H9 (cell line): Measurements from ENCODE around the gene ZNF524. TPM values are rescaled to one million over a fixed set of nuclear protein-coding genes. Genes with fewer than 3 reads are reported as not detected.

Source experiments
- DNase-seq: peaks from one replicate; pipeline ENCODE4 v3.0.0-alpha.2; 2017
- H2AFZ ChIP-seq: one replicate; pipeline ENCODE4 v1.6.1; 2013; ENCODE audit warnings: mild to moderate bottlenecking, low read length, control low read depth, moderate library complexity
- H2AK5ac ChIP-seq: 2 replicates; pipeline ENCODE4 v1.6.1; 2013; ENCODE audit warnings: low read length, control low read depth, mixed read lengths; ENCODE audit not compliant: insufficient read length
- H2BK120ac ChIP-seq: one replicate; pipeline ENCODE4 v1.6.1; 2013; ENCODE audit warnings: low read depth, mild to moderate bottlenecking, low read length, control low read depth, inconsistent platforms; ENCODE audit not compliant: poor library complexity, severe bottlenecking
- H2BK12ac ChIP-seq: 2 replicates; pipeline ENCODE4 v1.6.1; 2013; ENCODE audit warnings: low read length, control low read depth, mixed read lengths, low read depth; ENCODE audit not compliant: insufficient read length
- H2BK15ac ChIP-seq: 2 replicates; pipeline ENCODE4 v1.6.1; 2013; ENCODE audit warnings: low read depth, low read length, control low read depth
- H2BK20ac ChIP-seq: one replicate; pipeline ENCODE4 v1.6.1; 2013; ENCODE audit warnings: low read depth, mild to moderate bottlenecking, low read length, control low read depth, inconsistent platforms; ENCODE audit not compliant: poor library complexity, severe bottlenecking
- H2BK5ac ChIP-seq: 2 replicates; pipeline ENCODE4 v1.6.1; 2013; ENCODE audit warnings: low read length, control low read depth, mixed read lengths; ENCODE audit not compliant: insufficient read length
- H3K14ac ChIP-seq: 2 replicates; pipeline ENCODE4 v1.6.1; 2013; ENCODE audit warnings: low read length, control low read depth; ENCODE audit not compliant: insufficient read depth
- H3K18ac ChIP-seq: 2 replicates; pipeline ENCODE4 v1.6.1; 2013; ENCODE audit warnings: low read depth, mild to moderate bottlenecking, mixed read lengths, low read length, control low read depth; ENCODE audit not compliant: insufficient read length
- H3K23ac ChIP-seq: 2 replicates; pipeline ENCODE4 v1.6.1; 2013; ENCODE audit warnings: low read length, control low read depth, mixed read lengths, low read depth; ENCODE audit not compliant: insufficient read length
- H3K23me2 ChIP-seq: 2 replicates; pipeline ENCODE4 v1.6.1; 2013; ENCODE audit warnings: low read depth, mild to moderate bottlenecking, mixed read lengths, low read length, control low read depth; ENCODE audit not compliant: insufficient read length, poor library complexity, severe bottlenecking
- H3K27ac ChIP-seq: 2 replicates; pipeline ENCODE4 v1.5.1; 2013; ENCODE audit warnings: low read length, control low read depth, mixed read lengths, low read depth; ENCODE audit not compliant: insufficient read length
- H3K27me3 ChIP-seq: 2 replicates; pipeline ENCODE4 v1.6.1; 2013; ENCODE audit warnings: low read length, control low read depth, inconsistent platforms; ENCODE audit not compliant: insufficient read depth
- H3K4ac ChIP-seq: 2 replicates; pipeline ENCODE4 v1.6.1; 2013; ENCODE audit warnings: low read depth, mild to moderate bottlenecking, control low read depth, inconsistent platforms, low read length, moderate library complexity
- H3K4me1 ChIP-seq: 2 replicates; pipeline ENCODE4 v1.6.1; 2013; ENCODE audit warnings: low read length, control low read depth, inconsistent platforms; ENCODE audit not compliant: insufficient read depth
- H3K4me2 ChIP-seq: 2 replicates; pipeline ENCODE4 v1.6.1; 2013; ENCODE audit warnings: low read length, control low read depth, mixed read lengths; ENCODE audit not compliant: insufficient read length, insufficient read depth
- H3K56ac ChIP-seq: 2 replicates; pipeline ENCODE4 v1.6.1; 2013; ENCODE audit warnings: low read depth, mild to moderate bottlenecking, mixed read lengths, low read length, control low read depth; ENCODE audit not compliant: insufficient read length
- H3K79me1 ChIP-seq: 2 replicates; pipeline ENCODE4 v1.6.1; 2013; ENCODE audit warnings: low read depth, mild to moderate bottlenecking, moderate library complexity, low read length, control low read depth, inconsistent platforms; ENCODE audit not compliant: insufficient read depth, poor library complexity, severe bottlenecking
- H3K79me2 ChIP-seq: 2 replicates; pipeline ENCODE4 v1.6.1; 2013; ENCODE audit warnings: low read length, control low read depth, inconsistent platforms; ENCODE audit not compliant: insufficient read depth
- H3K9ac ChIP-seq: 2 replicates; pipeline ENCODE4 v1.6.1; 2013; ENCODE audit warnings: low read length, control low read depth, mixed read lengths; ENCODE audit not compliant: insufficient read length; ENCODE audit errors: extremely low read depth
- H3K9me3 ChIP-seq: one replicate; pipeline ENCODE4 v1.6.1; 2013; ENCODE audit warnings: low read depth, low read length, inconsistent platforms; ENCODE audit not compliant: control insufficient read depth
- H3T11ph ChIP-seq: one replicate; pipeline ENCODE4 v1.6.1; 2013; ENCODE audit warnings: mild to moderate bottlenecking, low read length, control low read depth, inconsistent platforms
- H4K20me1 ChIP-seq: one replicate; pipeline ENCODE4 v1.6.1; 2013; ENCODE audit not compliant: control insufficient read depth, insufficient read length, insufficient read depth
- H4K5ac ChIP-seq: 2 replicates; pipeline ENCODE4 v1.6.1; 2013; ENCODE audit warnings: low read depth, mild to moderate bottlenecking, mixed read lengths, low read length, control low read depth; ENCODE audit not compliant: insufficient read length
- H4K8ac ChIP-seq: replicated peaks from 2 replicates; pipeline ENCODE4 v1.6.1; 2013; ENCODE audit warnings: low read length, control low read depth, mixed read lengths, low read depth; ENCODE audit not compliant: insufficient read length
- H4K91ac ChIP-seq: 2 replicates; pipeline ENCODE4 v1.6.1; 2013; ENCODE audit warnings: low read depth, mild to moderate bottlenecking, moderate library complexity, mixed read lengths, low read length, control low read depth; ENCODE audit not compliant: insufficient read length
- H3K27ac Mint-ChIP-seq, 3 experiments: 2 replicates in 2 of 3; 3 replicates in 1 of 3; pipeline ENCODE4 v1.8.0; 2020 to 2021; ENCODE audit warnings: mixed read lengths in 3 of 3, mild to moderate bottlenecking in 1 of 3, moderate library complexity in 1 of 3
- H3K27me3 Mint-ChIP-seq: 2 replicates; pipeline ENCODE4 v1.8.0; 2021; ENCODE audit warnings: low read depth, mild to moderate bottlenecking, moderate library complexity, mixed read lengths
- H3K36me3 Mint-ChIP-seq, 3 experiments: 2 replicates in 2 of 3; 3 replicates in 1 of 3; pipeline ENCODE4 v1.8.0; 2020 to 2021; ENCODE audit warnings: low read depth in 3 of 3, mixed read lengths in 3 of 3; ENCODE audit not compliant: insufficient read depth in 1 of 3
- H3K4me1 Mint-ChIP-seq, 2 experiments: 2 replicates each; pipeline ENCODE4 v1.8.0; 2020; ENCODE audit warnings: mixed read lengths in 2 of 2
- H3K4me3 Mint-ChIP-seq, 2 experiments: 2 replicates in 1 of 2; 3 replicates in 1 of 2; pipeline ENCODE4 v1.8.0; 2020 to 2021; ENCODE audit warnings: mild to moderate bottlenecking in 2 of 2, mixed read lengths in 2 of 2, moderate library complexity in 1 of 2
- H3K9me3 Mint-ChIP-seq, 2 experiments: 2 replicates in 1 of 2; 3 replicates in 1 of 2; pipeline ENCODE4 v1.8.0; 2020; ENCODE audit warnings: mild to moderate bottlenecking in 2 of 2, mixed read lengths in 2 of 2, moderate library complexity in 1 of 2
- WGBS: extraction: QIAGEN DNeasy Blood & Tissue Kit; methylation state at CpG from one replicate; pipeline ENCODE4 v1.1.7; 2013; ENCODE audit warnings: missing lambda C conversion rate, low lambda C conversion rate, mixed read lengths; ENCODE audit not compliant: insufficient read length; ENCODE audit errors: extremely low coverage; 5-methylcytosine and 5-hydroxymethylcytosine counted together
- total RNA-seq: library from RNA; stranded (reverse); gene quantifications from 2 replicates; pipeline ENCODE4 v1.2.1, GENCODE V29; 2021
- TF ChIP-seq, protein P1 (sequence below): fragments of 200-600 bp; sonication (generic); conservative IDR thresholded peaks from 3 replicates; pipeline ENCODE4 v1.8.0; 2021; ENCODE audit warnings: antibody characterized with exemption, mild to moderate bottlenecking

ZNF524 gene
- total RNA-seq, 1 experiment from 2014 or later, result 3.0 TPM

DNA sequence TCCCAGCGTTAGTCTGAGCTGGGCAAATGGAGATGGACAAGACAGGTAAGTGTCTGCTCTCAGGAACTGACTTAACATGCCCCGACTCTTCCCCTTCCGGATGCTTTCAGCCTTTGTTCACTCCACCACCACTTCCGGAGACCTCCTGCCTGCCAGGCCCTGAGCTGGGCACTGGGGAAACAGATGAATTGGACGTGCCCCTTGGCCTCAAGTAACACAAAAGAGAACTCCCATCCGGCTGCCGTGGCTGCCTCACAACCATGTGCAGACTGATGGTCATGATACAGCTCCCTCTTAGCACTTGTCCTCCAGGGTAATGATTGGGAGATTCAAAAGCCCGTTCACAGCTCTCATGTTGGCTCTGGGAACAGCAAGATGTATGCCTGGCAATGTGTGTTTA, 17.3 kb downstream of the ZNF524 start:
- WGBS, result no CpG with 5 or more reads among the region's 8 CpGs
- no peak overlapping the region for H3K27ac ChIP-seq
- no peak overlapping the region; a peak in 2 of 7 replicates for H3K27ac Mint-ChIP-seq
- no peaks in the 10 kb centered on the region; a peak in 1 of 5 replicates for H3K9me3 Mint-ChIP-seq
- peaks cover 22 to 46% (median 46%) of the 10 kb centered on the region in 3 experiments for H3K36me3 Mint-ChIP-seq
- no peaks in the 10 kb centered on the region for H4K20me1 ChIP-seq
- H2BK20ac ChIP-seq, result no peak overlapping the region
- no peaks in the 10 kb centered on the region for H3K79me1 ChIP-seq
- H3K4me3 Mint-ChIP-seq, result no peak overlapping the region
- no peak overlapping the region for H3K9ac ChIP-seq
- H3K18ac ChIP-seq, result no peak overlapping the region
- no peak overlapping the region for H3K4ac ChIP-seq
- no peak overlapping the region for H3K14ac ChIP-seq
- no peak overlapping the region for H2AK5ac ChIP-seq
- peaks cover 0 to 2% of the 10 kb centered on the region in 2 experiments; a peak in 1 of 4 replicates for H3K4me1 Mint-ChIP-seq
- H3K9me3 ChIP-seq, result no peaks in the 10 kb centered on the region
- no peak overlapping the region for H2BK5ac ChIP-seq
- H4K5ac ChIP-seq, result no peak overlapping the region
- H3K79me2 ChIP-seq, result no peaks in the 10 kb centered on the region
- no peak overlapping the region for H2AFZ ChIP-seq
- no peak overlapping the region for H3K23ac ChIP-seq
- no peak overlapping the region for H2BK15ac ChIP-seq
- H3K27me3 Mint-ChIP-seq, result peaks cover 2% of the 10 kb centered on the region
- H3K27me3 ChIP-seq, result no peaks in the 10 kb centered on the region
- no peak overlapping the region for H4K8ac ChIP-seq
- H3K4me1 ChIP-seq, result no peaks in the 10 kb centered on the region
- no peak overlapping the region for H3T11ph ChIP-seq
- no peaks in the 10 kb centered on the region for H3K23me2 ChIP-seq
- no peak overlapping the region for H4K91ac ChIP-seq
- TF ChIP-seq, protein P1, sequence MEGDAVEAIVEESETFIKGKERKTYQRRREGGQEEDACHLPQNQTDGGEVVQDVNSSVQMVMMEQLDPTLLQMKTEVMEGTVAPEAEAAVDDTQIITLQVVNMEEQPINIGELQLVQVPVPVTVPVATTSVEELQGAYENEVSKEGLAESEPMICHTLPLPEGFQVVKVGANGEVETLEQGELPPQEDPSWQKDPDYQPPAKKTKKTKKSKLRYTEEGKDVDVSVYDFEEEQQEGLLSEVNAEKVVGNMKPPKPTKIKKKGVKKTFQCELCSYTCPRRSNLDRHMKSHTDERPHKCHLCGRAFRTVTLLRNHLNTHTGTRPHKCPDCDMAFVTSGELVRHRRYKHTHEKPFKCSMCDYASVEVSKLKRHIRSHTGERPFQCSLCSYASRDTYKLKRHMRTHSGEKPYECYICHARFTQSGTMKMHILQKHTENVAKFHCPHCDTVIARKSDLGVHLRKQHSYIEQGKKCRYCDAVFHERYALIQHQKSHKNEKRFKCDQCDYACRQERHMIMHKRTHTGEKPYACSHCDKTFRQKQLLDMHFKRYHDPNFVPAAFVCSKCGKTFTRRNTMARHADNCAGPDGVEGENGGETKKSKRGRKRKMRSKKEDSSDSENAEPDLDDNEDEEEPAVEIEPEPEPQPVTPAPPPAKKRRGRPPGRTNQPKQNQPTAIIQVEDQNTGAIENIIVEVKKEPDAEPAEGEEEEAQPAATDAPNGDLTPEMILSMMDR, result no peak
- H2BK120ac ChIP-seq, result no peak overlapping the region
- DNase-seq, result no peak
- H3K56ac ChIP-seq, result no peak overlapping the region
- H3K4me2 ChIP-seq, result no peak overlapping the region
- H2BK12ac ChIP-seq, result no peak overlapping the region
